Measurements from ENCODE around the gene ZNRD2.
A peak's percentile ranks its signal among the peaks of the same experiment; 100 is the strongest.

The ZNRD2 gene

DNA sequence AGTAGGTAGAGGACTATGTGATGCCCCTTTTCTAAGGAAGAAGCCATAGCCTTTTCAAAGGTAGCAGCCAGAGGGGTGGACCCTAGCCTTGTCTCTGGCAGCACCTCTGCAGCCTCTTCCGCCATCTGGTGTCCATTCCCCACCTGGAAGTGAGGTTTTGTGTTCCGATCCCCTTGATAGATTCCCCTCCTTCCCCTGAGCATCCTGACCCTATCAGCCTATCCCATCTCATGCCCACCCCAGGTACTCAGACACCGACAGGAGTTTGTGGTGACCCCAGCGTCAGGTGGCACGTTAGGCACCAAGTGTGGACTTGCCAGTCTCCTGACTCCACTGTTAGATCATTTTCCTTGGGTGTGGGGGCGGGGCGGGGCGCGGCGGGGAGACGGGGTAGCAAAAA, 1.7 kb downstream of the ZNRD2 start:
- no peaks in the 10 kb centered on the region for H3K9me3 ChIP-seq (ENCODE audit: severe bottlenecking)
- peak overlapping the region; percentile 67 for H3K27ac ChIP-seq
- TF ChIP-seq CTCF (IDR thresholded peaks at IDR 0.05; ENCODE audit: low read depth, low read length): peak; percentile 70
- no peaks in the 10 kb centered on the region for H3K27me3 ChIP-seq (ENCODE audit: insufficient read depth, low read depth, severe bottlenecking)
- peak overlapping the region; percentile 64 for H3K4me3 ChIP-seq (ENCODE audit: low read depth, low read length)
- DNase-seq: peak; percentile 70
- peaks cover 18% of the 10 kb centered on the region for H3K36me3 ChIP-seq

DNA sequence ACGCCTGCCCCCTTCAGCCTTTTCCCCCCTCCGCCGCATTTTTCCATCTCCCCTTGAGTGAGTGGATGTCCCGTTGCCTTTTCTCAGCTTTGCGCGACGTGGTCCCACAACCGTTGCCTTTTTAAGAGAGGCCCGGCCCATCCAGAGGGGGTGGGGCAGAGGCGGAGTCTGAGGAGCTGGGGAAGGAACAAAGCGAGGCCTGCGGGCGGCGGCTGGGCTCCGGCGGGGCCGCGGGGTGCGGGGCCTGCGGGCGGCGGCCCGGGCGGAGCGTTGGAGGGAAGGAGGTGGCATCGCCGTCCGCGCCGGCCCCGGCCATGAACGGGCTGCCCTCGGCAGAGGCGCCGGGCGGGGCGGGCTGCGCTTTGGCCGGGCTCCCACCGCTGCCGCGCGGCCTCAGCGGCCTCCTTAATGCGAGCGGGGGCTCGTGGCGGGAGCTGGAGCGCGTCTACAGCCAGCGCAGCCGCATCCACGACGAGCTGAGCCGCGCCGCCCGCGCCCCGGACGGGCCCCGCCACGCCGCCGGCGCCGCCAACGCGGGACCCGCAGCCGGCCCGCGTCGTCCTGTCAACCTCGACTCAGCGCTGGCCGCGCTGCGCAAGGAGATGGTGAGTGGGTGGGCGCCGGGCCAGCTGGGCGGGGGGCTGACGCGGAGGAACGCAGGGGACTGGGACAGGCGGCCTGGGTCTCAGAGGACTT, 2.2 kb downstream of the ZNRD2 start, which contains the start of gene FAM89B:
Gene FAM89B, plus strand, starts transcription at position 183 of the 696 bp plus-strand sequence. Its CDS starts 132 bp downstream, at position 315.
- DNase-seq: peak; percentile 93
- no peaks in the 10 kb centered on the region for H3K27me3 ChIP-seq (ENCODE audit: insufficient read depth, low read depth, severe bottlenecking)
- peak within 1 kb of the TSS; percentile 64 for H3K4me3 ChIP-seq (ENCODE audit: low read depth, low read length)
- H3K27ac ChIP-seq: peak within 1 kb of the TSS; percentile 67
- TF ChIP-seq CTCF (IDR thresholded peaks at IDR 0.05; ENCODE audit: low read depth, low read length): no peak
- H3K36me3 ChIP-seq: peaks cover 18% of the 10 kb centered on the region
- no peaks in the 10 kb centered on the region for H3K9me3 ChIP-seq (ENCODE audit: severe bottlenecking)

- DNase-seq: no peak
- no peak for TF ChIP-seq CTCF (IDR thresholded peaks at IDR 0.05; ENCODE audit: low read depth, low read length)
- H3K27ac ChIP-seq: peak overlapping the region; percentile 74
- H3K4me3 ChIP-seq (ENCODE audit: low read depth, low read length): peak overlapping the region; percentile 64
- no peaks in the 10 kb centered on the region for H3K27me3 ChIP-seq (ENCODE audit: insufficient read depth, low read depth, severe bottlenecking)
- peaks cover 17% of the 10 kb centered on the region for H3K36me3 ChIP-seq
- no peaks in the 10 kb centered on the region for H3K9me3 ChIP-seq (ENCODE audit: severe bottlenecking)
Observed at GRCh38 chr11:65573391-65574079, 3.3 kb downstream of the ZNRD2 start.

DNA sequence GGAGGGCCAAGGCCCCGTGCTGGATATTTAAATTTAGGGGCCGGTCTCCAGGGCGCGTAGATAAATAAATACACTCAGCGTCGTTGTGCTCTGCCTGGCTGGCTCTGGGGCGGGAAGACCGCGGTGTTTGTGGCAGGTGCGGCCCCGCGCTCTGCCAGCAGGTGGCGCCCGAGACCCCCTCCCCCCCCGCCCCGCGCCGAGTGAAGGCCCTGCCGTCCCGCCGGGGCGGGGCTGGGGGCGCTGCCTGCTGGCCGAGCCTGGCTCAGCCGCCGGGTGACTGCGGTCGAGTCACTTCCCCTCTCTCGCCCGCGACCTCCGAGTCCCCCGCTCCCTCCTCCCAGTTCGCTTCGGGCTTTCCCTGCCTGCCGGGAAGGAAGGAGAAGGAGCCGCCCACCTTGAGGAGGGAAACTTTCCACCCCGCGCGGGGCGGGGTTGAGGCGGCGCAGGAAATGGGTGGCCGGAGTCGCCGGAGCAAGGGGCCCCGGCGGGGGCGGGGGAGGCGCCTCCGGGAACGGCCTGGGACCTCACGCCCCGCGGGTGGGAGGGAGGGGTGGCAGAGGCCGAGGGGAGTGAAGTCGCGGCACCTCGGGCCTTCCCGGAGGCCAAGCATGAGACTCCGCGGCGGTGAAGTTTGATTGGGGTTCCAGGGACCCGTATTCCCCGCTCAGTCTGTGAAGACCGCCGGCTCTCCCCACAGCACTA, 4.0 kb downstream of the ZNRD2 start:
- Histone ChIP-seq H3K27me3 (ENCODE audit: insufficient read depth, low read depth, severe bottlenecking) (no peaks in the 10 kb centered on the region), H3K4me3 (ENCODE audit: low read depth, low read length) (peak overlapping the region; percentile 43), H3K36me3 (peaks cover 15% of the 10 kb centered on the region), H3K27ac (peak overlapping the region; percentile 74), H3K9me3 (ENCODE audit: severe bottlenecking) (no peaks in the 10 kb centered on the region)
- DNase-seq: peak; percentile 92
- TF ChIP-seq CTCF (IDR thresholded peaks at IDR 0.05; ENCODE audit: low read depth, low read length): peak; percentile 65

DNA sequence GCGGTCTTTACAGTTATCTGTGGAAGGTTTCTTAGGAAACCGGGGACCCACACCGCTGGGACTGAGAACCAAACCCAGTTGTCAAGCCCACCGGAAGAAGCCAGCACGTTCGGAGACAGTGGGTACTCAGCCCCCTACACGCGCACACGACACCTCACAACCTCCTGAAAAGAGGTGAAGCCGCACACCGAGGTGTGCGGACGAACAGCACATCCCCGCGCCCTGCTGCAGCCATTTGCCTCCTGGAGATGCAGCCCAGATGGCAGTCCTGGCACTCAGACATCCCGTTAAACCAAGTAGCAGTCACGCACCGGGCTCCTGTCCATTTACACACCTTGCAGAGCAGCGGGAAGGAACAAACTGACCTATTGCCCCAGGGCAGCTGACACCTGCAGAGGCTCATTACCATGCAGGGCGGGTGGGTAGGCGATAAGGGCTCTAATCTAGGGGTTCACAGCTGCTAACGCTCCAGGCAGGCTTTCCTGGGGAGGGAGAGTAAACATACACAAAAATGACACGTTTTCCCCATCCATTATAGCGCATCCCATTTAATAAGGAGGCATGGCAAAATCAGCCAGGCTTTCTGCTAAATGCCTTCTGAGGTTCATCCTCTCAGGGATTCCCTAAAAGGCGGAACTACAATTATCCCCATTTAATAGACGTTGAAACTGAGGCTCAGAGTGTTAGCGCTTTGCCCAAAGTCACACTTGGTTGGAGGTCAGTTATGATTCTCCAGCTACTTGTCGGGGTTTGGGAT, 4.7 kb downstream of the ZNRD2 start:
- peak overlapping the region; percentile 74 for H3K27ac ChIP-seq

More for the DNA sequence above, 4.7 kb downstream of the ZNRD2 start:
- Histone ChIP-seq H3K9me3 (ENCODE audit: severe bottlenecking) (no peaks in the 10 kb centered on the region), H3K27me3 (ENCODE audit: insufficient read depth, low read depth, severe bottlenecking) (no peaks in the 10 kb centered on the region), H3K4me3 (ENCODE audit: low read depth, low read length) (peak overlapping the region; percentile 43), H3K36me3 (peaks cover 17% of the 10 kb centered on the region)
- DNase-seq: no peak
- TF ChIP-seq CTCF (IDR thresholded peaks at IDR 0.05; ENCODE audit: low read depth, low read length): no peak
